Femur (tissue), 1 donor: Measurements from ENCODE around the gene GRIN2D.
"Not testable (repeated sequence)": the region's sequence is repeated elsewhere in the genome, so short reads cannot be mapped to it uniquely, and the experiment has no call there.

Source experiments
- DNase-seq: peaks from one replicate; pipeline ENCODE4 v3.0.0-alpha.2; 2017

Gene GRIN2D

GRCh38 chr19:48393559-48394330, at the start of gene GRIN2D:
TSS of gene GRIN2D (plus strand) at chr19:48393668. CDS start at chr19:48398393, 4,725 bp downstream.
- DNase-seq: peak; percentile 71

GRCh38 chr19:48344892-48345291, 48.6 kb upstream of the GRIN2D start:
- DNase-seq: no peak

- no peak for DNase-seq
Observed at GRCh38 chr19:48346191-48346590, 47.3 kb upstream of the GRIN2D start.

DNA sequence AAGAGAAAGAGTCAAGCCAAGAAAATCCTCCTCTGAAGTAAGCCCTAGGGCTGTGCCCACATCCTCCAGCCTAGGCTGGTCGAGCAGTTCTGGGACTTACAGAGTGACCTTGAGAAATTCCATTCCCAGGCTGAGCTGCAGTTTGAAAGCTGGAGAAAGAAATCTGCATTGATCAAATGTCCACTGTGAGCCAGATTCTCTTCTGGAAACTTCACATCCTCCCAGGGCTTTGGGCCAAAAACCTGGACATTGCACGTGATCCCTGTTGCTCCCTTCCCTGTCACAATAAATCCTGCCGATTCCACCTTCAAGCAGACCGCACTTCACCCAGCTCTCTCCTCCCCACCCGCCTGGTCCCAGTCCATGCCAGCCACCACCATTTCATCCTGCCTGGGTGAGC, 45.4 kb upstream of the GRIN2D start:
- DNase-seq: no peak

- DNase-seq: no peak
Observed at GRCh38 chr19:48348737-48349136, 44.7 kb upstream of the GRIN2D start.

- no peak for DNase-seq
Observed at GRCh38 chr19:48350856-48351255, 42.6 kb upstream of the GRIN2D start.

GRCh38 chr19:48351341-48351752, 42.1 kb upstream of the GRIN2D start:
- DNase-seq: peak; percentile 69

DNA sequence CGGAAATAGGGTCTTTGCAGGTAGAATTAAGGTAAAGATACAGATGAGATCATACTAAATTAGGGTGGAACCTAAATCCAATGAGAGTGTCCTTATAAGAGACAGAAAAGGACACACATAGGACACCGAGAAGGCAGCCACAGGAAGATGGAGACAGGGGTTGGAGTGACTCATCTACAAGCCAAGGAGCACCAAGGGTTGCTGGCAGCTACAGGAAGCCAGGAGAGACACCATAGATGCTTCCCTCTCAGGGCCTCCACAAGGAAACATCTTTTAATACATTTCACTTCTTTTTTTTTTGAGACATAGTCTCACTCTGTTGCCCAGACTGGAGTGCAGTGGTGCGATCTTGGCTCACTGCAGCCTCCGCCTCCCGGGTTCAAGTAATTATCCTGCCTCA, 39.8 kb upstream of the GRIN2D start:
- no peak for DNase-seq

- no peak for DNase-seq
Observed at GRCh38 chr19:48354332-48354992, 39.0 kb upstream of the GRIN2D start.

DNA sequence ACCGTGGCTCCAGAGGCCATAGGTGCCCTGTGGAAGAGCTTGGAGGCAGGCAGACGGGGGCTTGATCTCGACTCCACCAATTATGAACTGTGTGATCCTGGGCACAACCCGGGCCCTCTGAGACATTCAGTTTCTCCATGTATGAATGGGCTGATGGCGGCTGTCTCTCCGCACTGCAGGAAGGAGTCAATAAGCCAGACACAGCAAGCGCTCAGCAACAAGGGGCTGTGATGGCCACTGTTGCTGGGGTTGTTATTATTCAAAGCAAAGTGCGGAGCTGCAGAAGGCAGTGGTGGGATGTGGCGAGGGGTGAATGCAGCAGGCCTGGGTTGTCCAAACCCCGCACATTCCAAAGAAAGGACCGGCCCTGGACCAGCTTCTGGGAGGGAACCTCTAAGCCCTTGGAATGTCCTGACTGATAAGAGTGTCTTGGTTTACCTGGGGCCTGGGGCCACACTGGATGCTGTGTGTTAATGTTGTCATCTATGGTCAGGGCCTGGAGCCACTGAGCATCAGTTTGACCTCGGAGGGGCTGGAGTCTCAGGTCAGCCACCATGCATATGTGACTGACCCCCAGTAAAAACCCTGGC, 38.0 kb upstream of the GRIN2D start:
- no peak for DNase-seq

DNA sequence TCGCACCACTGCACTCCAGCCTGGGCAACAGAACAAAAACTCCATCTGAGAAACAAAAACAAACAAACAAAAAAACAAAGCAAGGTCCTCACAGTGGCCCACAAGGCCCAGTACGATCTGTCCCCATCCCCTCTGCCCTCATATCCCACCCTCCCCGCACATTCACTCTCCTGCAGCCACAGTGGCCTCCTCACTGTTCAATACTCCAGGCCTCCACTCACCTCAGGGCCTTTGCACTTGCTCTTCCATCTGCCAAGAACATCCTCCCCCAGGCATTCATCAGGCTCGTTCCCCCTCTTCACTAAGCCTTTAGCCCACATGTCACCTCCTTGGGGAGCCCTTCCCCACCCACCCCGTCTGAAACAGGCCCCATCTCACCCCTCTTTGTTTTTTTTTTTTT, 34.3 kb upstream of the GRIN2D start:
- DNase-seq: no peak

- DNase-seq: no peak
Observed at GRCh38 chr19:48361912-48362311, 31.6 kb upstream of the GRIN2D start.

GRCh38 chr19:48362716-48363499, 30.6 kb upstream of the GRIN2D start:
- peak; percentile 96 for DNase-seq

DNA sequence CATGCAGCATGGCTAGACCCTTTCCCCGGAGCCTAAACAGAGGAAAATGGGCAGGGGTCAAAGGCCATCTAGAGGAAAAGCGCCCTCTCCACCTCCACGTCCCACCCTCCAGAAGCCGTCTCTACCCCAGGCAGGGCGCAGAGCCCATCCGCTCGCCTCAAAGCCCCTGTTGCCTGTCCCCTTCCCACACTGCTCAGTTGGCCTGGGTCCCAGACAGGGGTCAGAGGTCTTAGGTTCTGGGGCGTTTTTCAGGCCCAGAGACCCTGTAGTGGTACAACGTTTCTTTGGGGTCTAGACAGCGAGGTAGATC, 30.0 kb upstream of the GRIN2D start:
- DNase-seq: no peak

DNA sequence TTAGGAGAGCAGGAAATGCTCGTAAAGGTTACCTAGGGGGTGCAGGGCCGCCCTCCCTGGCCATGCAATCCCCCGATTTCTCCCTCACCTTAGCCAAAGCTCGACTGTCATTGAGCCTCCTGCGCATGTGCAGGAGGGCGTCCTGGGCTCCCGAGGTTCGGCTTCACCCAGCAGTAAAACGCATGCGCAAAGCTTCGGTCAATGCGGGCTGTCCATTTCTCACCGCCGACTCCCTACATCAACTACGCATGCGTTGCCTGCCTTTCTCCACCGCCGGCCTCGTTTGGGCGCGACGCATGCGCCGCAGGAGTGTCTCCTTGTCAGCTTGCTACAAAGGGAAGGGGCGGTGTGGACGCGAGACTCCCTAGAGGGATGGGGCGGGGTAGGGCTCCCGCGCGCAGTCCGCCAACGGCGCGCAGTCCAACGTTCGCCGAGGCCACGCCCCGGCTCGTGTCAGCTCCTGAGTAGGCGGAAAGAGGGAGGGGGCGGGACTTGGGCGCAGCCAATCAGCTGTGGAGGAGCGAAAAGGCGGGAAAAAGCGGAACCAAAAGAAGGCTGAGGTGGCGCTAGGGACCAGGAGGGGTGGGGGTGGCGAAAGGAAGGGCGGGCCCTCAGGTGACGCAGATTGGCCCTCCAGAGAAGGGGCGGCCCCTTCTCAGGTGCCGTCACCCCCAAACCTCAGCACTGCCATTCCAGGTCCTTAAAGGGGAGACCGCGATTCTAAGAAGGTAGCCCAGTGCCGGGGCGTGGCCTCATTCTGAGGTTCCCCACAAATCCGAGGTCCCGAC, 29.5 kb upstream of the GRIN2D start, which contains the start of the genes SYNGR4 and TMEM143:
TSS of gene SYNGR4 (plus strand) at position 558 of the 788 bp plus-strand sequence. CDS start 1,476 bp downstream, outside the sequence.
TSS of gene TMEM143 (minus strand) at position 131 of the 788 bp plus-strand sequence. CDS start at position 111, 20 bp downstream.
- peak; percentile 100 for DNase-seq

DNA sequence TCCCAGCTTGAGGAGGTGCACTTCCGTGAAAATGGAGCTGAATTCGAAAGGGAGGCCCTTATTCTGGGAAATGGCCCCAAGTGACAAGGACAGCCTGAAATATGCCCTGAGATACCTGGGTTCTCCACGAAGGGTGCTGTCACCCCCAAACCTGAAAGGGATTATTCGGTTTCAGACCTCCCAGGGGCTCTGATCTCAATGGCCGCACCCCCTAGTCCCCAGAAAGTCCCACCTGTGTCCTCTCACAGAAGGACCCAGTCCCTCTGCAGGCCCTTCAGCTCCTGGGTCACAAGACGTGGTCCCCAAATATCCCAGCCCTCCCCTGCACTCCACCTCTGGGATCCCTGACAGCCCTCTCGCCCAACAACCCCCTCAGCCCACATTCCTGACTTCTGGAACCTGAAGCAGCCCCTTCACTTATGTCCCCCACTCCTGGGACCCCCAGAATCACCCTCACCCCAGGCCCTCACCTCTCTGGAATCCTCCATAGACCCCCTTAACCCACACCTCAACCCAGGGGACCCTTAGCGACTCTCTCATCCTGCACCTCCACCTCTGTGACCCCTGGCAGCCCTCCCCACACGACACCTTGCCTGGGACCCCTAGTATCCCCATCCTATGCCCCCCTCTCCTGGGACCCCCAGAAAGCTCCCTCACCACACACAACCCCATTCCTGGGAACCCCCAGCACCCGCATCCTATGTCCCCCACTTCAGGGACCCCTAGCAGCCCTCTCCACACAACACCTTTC, 28.7 kb upstream of the GRIN2D start:
- no peak for DNase-seq

- DNase-seq: no peak
Observed at GRCh38 chr19:48365602-48366001, 27.9 kb upstream of the GRIN2D start.

DNA sequence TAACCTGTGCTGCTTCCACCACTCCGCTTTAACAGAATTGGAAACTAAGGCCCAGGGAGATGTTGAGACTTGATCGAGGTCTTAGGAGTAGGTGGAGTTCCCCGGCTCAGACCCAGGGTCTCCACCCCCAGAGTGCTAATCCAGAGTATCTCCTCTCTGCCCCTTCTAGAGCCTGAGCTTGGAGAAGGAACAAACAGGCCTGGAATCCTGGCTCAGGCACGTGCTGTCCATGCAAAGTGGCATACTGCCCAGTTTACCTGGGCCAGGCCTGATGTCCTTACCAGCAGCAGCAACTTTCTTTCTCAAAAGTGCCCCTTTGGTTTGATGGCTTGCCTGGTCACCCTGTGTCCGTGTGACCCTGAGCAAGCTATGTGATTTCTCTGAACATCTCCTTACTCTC, 25.6 kb upstream of the GRIN2D start:
- DNase-seq: no peak

DNA sequence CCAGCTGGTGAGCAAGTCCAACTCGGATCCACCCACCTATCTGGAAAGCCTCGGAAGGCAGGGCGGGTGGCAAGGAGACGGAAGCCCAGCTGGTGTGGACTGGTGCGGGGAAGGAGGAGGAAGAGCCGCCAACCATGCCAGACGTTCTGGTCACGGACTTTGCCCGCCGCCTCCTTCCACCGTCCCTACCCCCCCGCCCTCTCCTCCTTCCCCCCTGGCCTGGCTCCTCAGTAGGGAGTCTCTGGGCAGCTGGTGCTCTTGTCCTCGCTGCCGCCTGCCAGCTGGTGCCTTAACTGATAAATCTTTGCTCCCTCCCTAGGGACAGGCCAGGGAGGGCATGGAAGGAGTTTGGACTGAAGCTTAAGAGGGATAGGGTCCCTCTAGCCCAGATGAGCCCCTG, 24.5 kb upstream of the GRIN2D start:
- DNase-seq: no peak

GRCh38 chr19:48370955-48371354, 22.5 kb upstream of the GRIN2D start:
- no peak for DNase-seq

DNA sequence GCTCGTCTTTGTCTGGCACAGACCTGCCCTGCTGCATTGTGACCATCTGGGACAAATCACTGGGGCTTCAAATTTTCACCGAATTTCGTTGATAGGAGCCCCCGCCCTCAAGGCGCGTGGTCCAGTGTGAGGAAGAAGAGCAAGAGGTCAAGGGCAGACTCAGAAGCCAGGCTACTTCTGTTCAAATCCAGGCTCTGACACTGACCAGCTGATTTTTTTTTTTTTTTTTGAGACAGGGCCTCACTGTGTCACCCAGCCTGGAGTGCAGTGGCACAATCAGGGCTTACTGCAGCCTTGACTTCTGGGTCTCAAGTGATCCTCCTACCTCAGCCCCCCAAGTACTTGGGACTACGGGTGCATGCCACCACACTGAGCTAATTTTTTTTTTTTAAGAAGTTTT, 22.1 kb upstream of the GRIN2D start:
- no peak for DNase-seq

GRCh38 chr19:48371771-48372170, 21.7 kb upstream of the GRIN2D start:
- DNase-seq: not testable (repeated sequence)
